Spleen (tissue), 11 donors: Measurements from ENCODE around the gene FAM117A. TPM values are rescaled to one million over a fixed set of nuclear protein-coding genes. Genes with fewer than 3 reads are reported as not detected.

ENCODE experiments used
- DNase-seq: peaks from one replicate; pipeline ENCODE4 v3.0.0-alpha.2; 2020
- H3K27ac ChIP-seq, 8 donors: fragments of 200-600 bp; sonication (generic) in 7 of 8; 1 replicate in 4 of 8; 2 replicates in 4 of 8; pipeline versions ENCODE4 v1.5.0 to v1.8.0; 2016 to 2021; ENCODE audit warnings: inconsistent platforms in 4 of 8, mild to moderate bottlenecking in 4 of 8, moderate library complexity in 1 of 8
- H3K27me3 ChIP-seq, 7 donors: fragments of 200-600 bp; sonication (generic) in 6 of 7; replicated peaks in 1 of 7; 1 replicate in 4 of 7; 2 replicates in 3 of 7; pipeline versions ENCODE4 v1.5.0 to v1.8.0; 2016 to 2021; ENCODE audit warnings: inconsistent platforms in 3 of 7, mild to moderate bottlenecking in 1 of 7
- H3K36me3 ChIP-seq, 6 donors: fragments of 200-600 bp; sonication (generic) in 5 of 6; 1 replicate in 4 of 6; 2 replicates in 2 of 6; pipeline versions ENCODE4 v1.5.0 to v1.8.0; 2016 to 2021; ENCODE audit warnings: inconsistent platforms in 2 of 6
- H3K4me1 ChIP-seq, 6 donors: fragments of 200-600 bp; sonication (generic) in 5 of 6; 1 replicate in 3 of 6; 2 replicates in 3 of 6; pipeline versions ENCODE4 v1.5.0 to v1.8.0; 2016 to 2021; ENCODE audit warnings: inconsistent platforms in 3 of 6
- H3K4me3 ChIP-seq, 8 donors: fragments of 200-600 bp; sonication (generic) in 7 of 8; 1 replicate in 4 of 8; 2 replicates in 4 of 8; pipeline versions ENCODE4 v1.5.0 to v1.8.0; 2016 to 2021; ENCODE audit warnings: inconsistent platforms in 4 of 8, mild to moderate bottlenecking in 4 of 8, moderate library complexity in 2 of 8
- H3K9me3 ChIP-seq, 8 donors: fragments of 200-600 bp; sonication (generic) in 7 of 8; 1 replicate in 4 of 8; 2 replicates in 4 of 8; pipeline versions ENCODE4 v1.5.0 to v1.8.0; 2016 to 2021; ENCODE audit warnings: inconsistent platforms in 4 of 8
- POLR2A ChIP-seq, 3 donors: fragments of 450-650 bp; IDR thresholded peaks; one replicate each; pipeline ENCODE4 v1.5.1; 2017; ENCODE audit warnings: antibody characterized with exemption in 3 of 3, mild to moderate bottlenecking in 1 of 3
- POLR2AphosphoS5 ChIP-seq, 3 donors: sonication (generic); formaldehyde crosslinking; IDR thresholded peaks; one replicate each; pipeline ENCODE4 v1.5.1; 2017; ENCODE audit warnings: antibody characterized with exemption in 3 of 3
- WGBS, 5 donors: extraction: QIAGEN DNeasy Blood & Tissue Kit in 3 of 5; methylation state at CpG; one replicate each; pipeline versions ENCODE4 v1.1.5 to v1.1.7; 2013 to 2018; 5-methylcytosine and 5-hydroxymethylcytosine counted together
- intact Hi-C: fragments of 100-400 bp; cut with DNase I; formaldehyde crosslinking; loops from one replicate; pipeline ENCODE4 v1.15.0; 2023; ENCODE audit warnings: low total_unique reads
- polyA plus RNA-seq, 3 donors: library from polyadenylated mRNA; stranded (reverse); fragments of 200-250 nt; gene quantifications; one replicate each; pipeline ENCODE4 v1.2.1, GENCODE V29; 2013
- total RNA-seq, 7 donors: library from RNA; depleted of rRNA in 3 of 7; stranded (reverse); fragments of >200 nt in 3 of 7; fragmentation: NEBNext Ultra II Directional in 4 of 7; extraction: Animal tissue kit (Norgen Biotek cat#: 25700) in 4 of 7; gene quantifications; one replicate each; pipeline versions ENCODE4 v1.1.0 to v1.2.1, GENCODE V29; 2016 to 2021
- TF ChIP-seq, protein P1 (sequence below), 11 experiments: fragments of 200-600 bp in 7 of 11; fragments of 450-650 bp in 4 of 11; sonication (generic) in 4 of 11; IDR thresholded peaks in 8 of 11; conservative IDR thresholded peaks in 3 of 11; 1 replicate in 7 of 11; 2 replicates in 4 of 11; pipeline versions ENCODE4 v1.4.0 to v1.8.0; 2016 to 2021; ENCODE audit warnings: antibody characterized with exemption in 11 of 11, inconsistent platforms in 4 of 11, mild to moderate bottlenecking in 1 of 11
- donor health status: healthy with polysubstance abuse.
- donor health status: DM: no; HTN: no; CAD: no; lungs with moderate emphysema.
- donor health status: DM: no; HTN: no; CAD: no.
- donor health status: Bipolar disorder and iron deficiency.
- donor health status: healthy.
- donor health status: DM: no; HTN: no; CAD: no.
- donor health status: DM: yes; HTN: yes; CAD: no.

FAM117A gene
- total and polyA plus RNA-seq, 10 donors: 15.6 to 87.4 (median 47.4) TPM

- TF ChIP-seq POLR2AphosphoS5 (IDR thresholded peaks at IDR 0.05): peak in 2 of 3 donors; percentile 80 to 83
- TF ChIP-seq POLR2A (IDR thresholded peaks at IDR 0.05): no peak
- no peak overlapping the region for H3K4me3 ChIP-seq
- H3K9me3 ChIP-seq: peaks cover 0 to 3% (median 0%) of the 10 kb centered on the region in 8 donors
- H3K27ac ChIP-seq: peak overlapping the region in 7 of 8 donors; percentile 46 to 94 (median 69)
- intact Hi-C loops: no loop called here
- H3K27me3 ChIP-seq: no peaks in the 10 kb centered on the region
- 56 to 71% (median 62%) methylated on average over 3 to 4 of the region's 4 CpGs for WGBS, 5 donors
- peaks cover 0 to 78% (median 29%) of the 10 kb centered on the region in 6 donors for H3K36me3 ChIP-seq
- no peak for DNase-seq
- peaks cover 26 to 96% (median 79%) of the 10 kb centered on the region in 6 donors for H3K4me1 ChIP-seq
Measured at GRCh38 chr17:49730078-49730784, 33.7 kb downstream of the FAM117A start.

DNA sequence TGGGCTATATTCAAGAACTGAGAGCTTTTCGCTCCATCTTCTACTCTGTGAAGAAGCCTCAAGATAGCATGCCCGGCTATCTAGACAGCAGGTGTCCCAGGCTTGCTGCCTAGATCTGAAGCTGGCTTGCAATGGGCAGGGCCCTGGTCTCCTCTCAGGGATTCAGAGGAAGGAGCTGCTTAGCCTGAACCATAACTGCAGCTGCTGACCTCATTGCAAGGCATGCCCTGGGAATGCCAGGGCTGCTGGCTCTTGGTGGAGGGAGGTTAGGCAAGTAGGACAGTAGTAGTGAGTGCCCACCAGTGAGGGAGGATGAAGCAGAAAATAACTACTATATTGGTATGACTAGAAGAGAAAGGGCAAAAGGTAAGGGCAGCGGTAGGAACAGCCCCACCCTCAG, 34.9 kb downstream of the FAM117A start:
- Histone ChIP-seq H3K36me3 (peaks cover 0 to 87% (median 32%) of the 10 kb centered on the region in 6 donors), H3K4me3 (no peak overlapping the region), H3K9me3 (peaks cover 0 to 3% (median 0%) of the 10 kb centered on the region in 8 donors), H3K27ac (peak overlapping the region in 4 of 8 donors; percentile 57 to 94 (median 70)), H3K4me1 (peaks cover 26 to 96% (median 75%) of the 10 kb centered on the region in 6 donors), H3K27me3 (no peaks in the 10 kb centered on the region)
- 82 to 96% (median 88%) methylated on average over 3 of the region's 3 CpGs for WGBS, 5 donors
- DNase-seq: no peak
- TF ChIP-seq, protein P1, sequence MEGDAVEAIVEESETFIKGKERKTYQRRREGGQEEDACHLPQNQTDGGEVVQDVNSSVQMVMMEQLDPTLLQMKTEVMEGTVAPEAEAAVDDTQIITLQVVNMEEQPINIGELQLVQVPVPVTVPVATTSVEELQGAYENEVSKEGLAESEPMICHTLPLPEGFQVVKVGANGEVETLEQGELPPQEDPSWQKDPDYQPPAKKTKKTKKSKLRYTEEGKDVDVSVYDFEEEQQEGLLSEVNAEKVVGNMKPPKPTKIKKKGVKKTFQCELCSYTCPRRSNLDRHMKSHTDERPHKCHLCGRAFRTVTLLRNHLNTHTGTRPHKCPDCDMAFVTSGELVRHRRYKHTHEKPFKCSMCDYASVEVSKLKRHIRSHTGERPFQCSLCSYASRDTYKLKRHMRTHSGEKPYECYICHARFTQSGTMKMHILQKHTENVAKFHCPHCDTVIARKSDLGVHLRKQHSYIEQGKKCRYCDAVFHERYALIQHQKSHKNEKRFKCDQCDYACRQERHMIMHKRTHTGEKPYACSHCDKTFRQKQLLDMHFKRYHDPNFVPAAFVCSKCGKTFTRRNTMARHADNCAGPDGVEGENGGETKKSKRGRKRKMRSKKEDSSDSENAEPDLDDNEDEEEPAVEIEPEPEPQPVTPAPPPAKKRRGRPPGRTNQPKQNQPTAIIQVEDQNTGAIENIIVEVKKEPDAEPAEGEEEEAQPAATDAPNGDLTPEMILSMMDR (IDR thresholded peaks at IDR 0.05 in 8 of 11, conservative IDR thresholded peaks at IDR 0.05 in 3 of 11): no peak
- TF ChIP-seq POLR2A (IDR thresholded peaks at IDR 0.05) (no peak), POLR2AphosphoS5 (IDR thresholded peaks at IDR 0.05) (no peak)
- intact Hi-C loops: no loop called here

- Histone ChIP-seq H3K36me3 (peaks cover 0 to 93% (median 32%) of the 10 kb centered on the region in 6 donors), H3K4me1 (peaks cover 32 to 96% (median 77%) of the 10 kb centered on the region in 6 donors), H3K27me3 (no peaks in the 10 kb centered on the region), H3K27ac (peak overlapping the region in 7 of 8 donors; percentile 5 to 94 (median 38)), H3K9me3 (peaks cover 0 to 3% (median 0%) of the 10 kb centered on the region in 8 donors), H3K4me3 (no peak overlapping the region)
- 35 to 62% (median 50%) methylated on average over 5 of the region's 5 CpGs for WGBS, 5 donors
- intact Hi-C loops: no loop called here
- no peak for TF ChIP-seq POLR2AphosphoS5 (IDR thresholded peaks at IDR 0.05)
- no peak for TF ChIP-seq POLR2A (IDR thresholded peaks at IDR 0.05)
- TF ChIP-seq, protein P1 (IDR thresholded peaks at IDR 0.05 in 8 of 11, conservative IDR thresholded peaks at IDR 0.05 in 3 of 11): no peak
- DNase-seq: no peak
Measured at GRCh38 chr17:49728425-49728824, 35.5 kb downstream of the FAM117A start.

- Histone ChIP-seq H3K27me3 (no peaks in the 10 kb centered on the region), H3K9me3 (peaks cover 0 to 3% (median 0%) of the 10 kb centered on the region in 8 donors), H3K4me1 (peaks cover 26 to 96% (median 79%) of the 10 kb centered on the region in 6 donors), H3K4me3 (no peak overlapping the region), H3K27ac (peak overlapping the region in 2 of 8 donors; percentile 66 to 94), H3K36me3 (peaks cover 0 to 91% (median 37%) of the 10 kb centered on the region in 6 donors)
- DNase-seq: no peak
- 79 to 92% (median 84%) methylated on average over 4 of the region's 4 CpGs for WGBS, 5 donors
- no peak for TF ChIP-seq POLR2AphosphoS5 (IDR thresholded peaks at IDR 0.05)
- no peak for TF ChIP-seq POLR2A (IDR thresholded peaks at IDR 0.05)
- TF ChIP-seq, protein P1 (IDR thresholded peaks at IDR 0.05 in 8 of 11, conservative IDR thresholded peaks at IDR 0.05 in 3 of 11): no peak
- intact Hi-C loops: no loop called here
Measured at GRCh38 chr17:49727380-49727779, 36.6 kb downstream of the FAM117A start.
